ENCODE results near the gene TACR1. TPM values are rescaled to one million over a fixed set of nuclear protein-coding genes. Genes with fewer than 3 reads are reported as not detected.
"Not testable (repeated sequence)": the region's sequence is repeated elsewhere in the genome, so short reads cannot be mapped to it uniquely, and the experiment has no call there.

Gene TACR1
- polyA plus RNA-seq, 1 donor, result 2.9 TPM

- not testable (repeated sequence) for DNase-seq
Measured at GRCh38 chr2:75146221-75146605, 53.1 kb downstream of the TACR1 start.

GRCh38 chr2:75142081-75142480, 57.2 kb downstream of the TACR1 start:
- DNase-seq, result no peak

- no peak for DNase-seq
Measured at GRCh38 chr2:75140288-75140687, 59.0 kb downstream of the TACR1 start.

- DNase-seq, result no peak
Measured at GRCh38 chr2:75139171-75139570, 60.1 kb downstream of the TACR1 start.

GRCh38 chr2:75138528-75138927, 60.8 kb downstream of the TACR1 start:
- no peak for DNase-seq

- DNase-seq, result no peak
Measured at GRCh38 chr2:75135776-75136400, 63.4 kb downstream of the TACR1 start.

- no peak for DNase-seq
Measured at GRCh38 chr2:75134860-75135259, 64.5 kb downstream of the TACR1 start.

- DNase-seq, result no peak
Measured at GRCh38 chr2:75133621-75134570, 65.4 kb downstream of the TACR1 start.

GRCh38 chr2:75130171-75130570, 69.1 kb downstream of the TACR1 start:
- DNase-seq, result no peak

GRCh38 chr2:75123876-75124275, 75.4 kb downstream of the TACR1 start:
- no peak for DNase-seq

- no peak for DNase-seq
Measured at GRCh38 chr2:75113231-75113869, 86.0 kb downstream of the TACR1 start.

- DNase-seq, result no peak
Measured at GRCh38 chr2:75108937-75109482, 90.3 kb downstream of the TACR1 start.

- no peak for DNase-seq
Measured at GRCh38 chr2:75102011-75102410, 97.3 kb downstream of the TACR1 start.

GRCh38 chr2:75100801-75101151, 98.5 kb downstream of the TACR1 start:
- no peak for DNase-seq

GRCh38 chr2:75100011-75100800, 99.1 kb downstream of the TACR1 start:
- DNase-seq, result no peak

- no peak for DNase-seq
Measured at GRCh38 chr2:75099521-75099922, 99.8 kb downstream of the TACR1 start.

- no peak for DNase-seq
Measured at GRCh38 chr2:75098856-75099255, 100.5 kb downstream of the TACR1 start.

GRCh38 chr2:75097831-75098230, 101.5 kb downstream of the TACR1 start:
- no peak for DNase-seq

GRCh38 chr2:75094405-75094804, 104.9 kb downstream of the TACR1 start:
- DNase-seq, result no peak

- DNase-seq, result no peak
Measured at GRCh38 chr2:75090770-75091515, 108.4 kb downstream of the TACR1 start.

- DNase-seq, result no peak
Measured at GRCh38 chr2:75089471-75089870, 109.8 kb downstream of the TACR1 start.

Data from left kidney (tissue), 2 donors.